Measurements from ENCODE around the gene SLC25A18.

SLC25A18 gene

DNA sequence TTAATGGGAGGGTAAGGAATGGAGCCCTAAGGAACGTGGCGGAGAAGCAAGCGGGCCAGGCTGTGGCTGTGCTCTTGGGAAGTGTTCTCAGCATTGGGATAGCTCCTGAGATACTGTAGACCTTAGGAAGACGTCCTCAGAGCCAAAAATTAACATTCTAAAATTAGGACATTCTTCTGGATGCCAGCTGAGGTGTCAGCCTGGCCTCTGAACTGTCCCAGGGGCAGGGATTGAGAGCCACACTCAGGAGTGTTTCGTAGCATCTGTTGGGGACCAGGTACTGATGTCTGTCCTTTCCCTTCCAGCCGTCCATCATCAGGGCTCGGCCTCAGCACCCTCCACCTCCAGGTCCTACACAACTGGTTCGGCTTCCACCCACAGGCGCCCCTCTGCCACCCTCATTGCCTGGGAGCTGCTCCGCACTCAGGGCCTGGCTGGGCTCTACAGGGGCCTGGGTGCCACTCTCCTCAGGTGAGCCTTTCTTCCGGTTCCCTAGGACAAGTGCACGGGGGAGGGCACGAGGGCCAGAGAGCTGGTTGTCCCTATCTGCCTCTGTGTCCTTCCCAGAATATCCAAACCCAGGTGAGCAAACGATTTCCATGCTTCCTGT is 23.6 kb downstream of the SLC25A18 start:
- Histone ChIP-seq H3K27me3 (ENCODE audit: control insufficient read depth in 3 of 3, insufficient read depth in 3 of 3, low read depth in 1 of 3, low read length in 3 of 3) (no peaks in the 10 kb centered on the region), H3K36me3 (replicated peaks in 1 of 2; ENCODE audit: control insufficient read depth in 2 of 2, insufficient read depth in 2 of 2, low read length in 2 of 2) (peaks cover 4 to 23% of the 10 kb centered on the region in 2 donors), H4K91ac (ENCODE audit: low read depth, low read length, poor library complexity) (no peak overlapping the region), H3K14ac (ENCODE audit: low read length) (no peak overlapping the region), H3K9ac (ENCODE audit: low read depth, low read length, poor library complexity) (peak overlapping the region; percentile 22), H2AFZ (ENCODE audit: low read length) (no peak overlapping the region), H3K79me1 (ENCODE audit: low read depth, low read length) (no peaks in the 10 kb centered on the region), H2BK120ac (ENCODE audit: low read depth, low read length) (no peak overlapping the region), H3K4ac (ENCODE audit: low read length) (no peak overlapping the region), H3K4me2 (ENCODE audit: insufficient read depth, low read length, poor library complexity, severe bottlenecking) (no peak overlapping the region), H3K4me3 (ENCODE audit: low read length in 2 of 2) (no peak overlapping the region), H2AK5ac (ENCODE audit: low read depth, low read length) (peak overlapping the region; percentile 29), H3K4me1 (ENCODE audit: control insufficient read depth in 2 of 2, insufficient read depth in 1 of 2, low read depth in 1 of 2, low read length in 2 of 2) (peaks cover 0 to 4% of the 10 kb centered on the region in 2 donors), H4K8ac (ENCODE audit: low read depth, low read length) (no peak overlapping the region), H3K23ac (ENCODE audit: low read depth, low read length, poor library complexity) (no peak overlapping the region), H2BK15ac (ENCODE audit: low read length) (no peak overlapping the region), H2BK12ac (ENCODE audit: low read length) (no peak overlapping the region), H3K18ac (ENCODE audit: low read length) (no peak overlapping the region), H3K9me3 (replicated peaks in 1 of 2; ENCODE audit: control insufficient read depth in 2 of 2, insufficient read depth in 1 of 2, low read depth in 1 of 2, low read length in 2 of 2) (peaks cover 0 to 1% of the 10 kb centered on the region in 2 donors), H3K27ac (replicated peaks; ENCODE audit: low read length) (no peak overlapping the region), H2BK5ac (ENCODE audit: low read length) (no peak overlapping the region)
- WGBS, 2 donors (ENCODE audit: extremely low coverage in 2 of 2, insufficient read length in 2 of 2, insufficient replicate concordance in 1 of 2), result no CpG with 5 or more reads among the region's 14 CpGs
- no peak for DNase-seq (ENCODE audit: low spot score)

DNA sequence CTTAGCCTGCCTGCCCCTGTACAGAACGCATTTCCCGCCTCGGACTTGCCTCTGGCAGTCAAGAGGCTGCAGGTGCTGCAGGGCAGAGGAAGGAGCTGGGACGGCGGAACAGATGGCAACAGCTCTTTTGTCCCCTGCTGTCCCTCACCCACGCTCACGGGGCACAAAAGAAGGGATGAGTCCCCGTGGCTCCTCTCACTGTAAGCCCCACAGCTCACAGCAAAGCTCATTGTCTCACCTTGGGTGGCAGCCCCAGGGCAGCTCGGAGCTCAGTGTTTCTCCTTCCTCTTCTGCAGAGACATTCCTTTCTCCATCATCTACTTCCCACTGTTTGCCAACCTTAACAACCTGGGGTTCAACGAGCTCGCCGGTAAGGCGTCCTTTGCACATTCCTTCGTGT is 24.3 kb downstream of the SLC25A18 start:
- Histone ChIP-seq H3K23ac (ENCODE audit: low read depth, low read length, poor library complexity) (peak overlapping the region; percentile 45), H2BK120ac (ENCODE audit: low read depth, low read length) (no peak overlapping the region), H4K8ac (ENCODE audit: low read depth, low read length) (no peak overlapping the region), H3K4me3 (ENCODE audit: low read length in 2 of 2) (no peak overlapping the region), H3K18ac (ENCODE audit: low read length) (peak overlapping the region; percentile 59), H2AK5ac (ENCODE audit: low read depth, low read length) (peak overlapping the region; percentile 36), H2AFZ (ENCODE audit: low read length) (no peak overlapping the region), H3K4me2 (ENCODE audit: insufficient read depth, low read length, poor library complexity, severe bottlenecking) (no peak overlapping the region), H3K27me3 (ENCODE audit: control insufficient read depth in 3 of 3, insufficient read depth in 3 of 3, low read depth in 1 of 3, low read length in 3 of 3) (no peaks in the 10 kb centered on the region), H4K91ac (ENCODE audit: low read depth, low read length, poor library complexity) (no peak overlapping the region), H3K27ac (replicated peaks; ENCODE audit: low read length) (no peak overlapping the region), H3K9me3 (replicated peaks in 1 of 2; ENCODE audit: control insufficient read depth in 2 of 2, insufficient read depth in 1 of 2, low read depth in 1 of 2, low read length in 2 of 2) (peaks cover 0 to 1% of the 10 kb centered on the region in 2 donors), H3K4ac (ENCODE audit: low read length) (no peak overlapping the region), H3K14ac (ENCODE audit: low read length) (peak overlapping the region; percentile 14), H2BK15ac (ENCODE audit: low read length) (no peak overlapping the region), H3K9ac (ENCODE audit: low read depth, low read length, poor library complexity) (no peak overlapping the region), H3K36me3 (replicated peaks in 1 of 2; ENCODE audit: control insufficient read depth in 2 of 2, insufficient read depth in 2 of 2, low read length in 2 of 2) (peaks cover 10 to 30% of the 10 kb centered on the region in 2 donors), H3K79me1 (ENCODE audit: low read depth, low read length) (no peaks in the 10 kb centered on the region), H3K4me1 (ENCODE audit: control insufficient read depth in 2 of 2, insufficient read depth in 1 of 2, low read depth in 1 of 2, low read length in 2 of 2) (peaks cover 0 to 4% of the 10 kb centered on the region in 2 donors), H2BK5ac (ENCODE audit: low read length) (no peak overlapping the region), H2BK12ac (ENCODE audit: low read length) (no peak overlapping the region)
- no peak for DNase-seq (ENCODE audit: low spot score)
- no CpG with 5 or more reads among the region's 14 CpGs for WGBS, 2 donors (ENCODE audit: extremely low coverage in 2 of 2, insufficient read length in 2 of 2, insufficient replicate concordance in 1 of 2)

DNA sequence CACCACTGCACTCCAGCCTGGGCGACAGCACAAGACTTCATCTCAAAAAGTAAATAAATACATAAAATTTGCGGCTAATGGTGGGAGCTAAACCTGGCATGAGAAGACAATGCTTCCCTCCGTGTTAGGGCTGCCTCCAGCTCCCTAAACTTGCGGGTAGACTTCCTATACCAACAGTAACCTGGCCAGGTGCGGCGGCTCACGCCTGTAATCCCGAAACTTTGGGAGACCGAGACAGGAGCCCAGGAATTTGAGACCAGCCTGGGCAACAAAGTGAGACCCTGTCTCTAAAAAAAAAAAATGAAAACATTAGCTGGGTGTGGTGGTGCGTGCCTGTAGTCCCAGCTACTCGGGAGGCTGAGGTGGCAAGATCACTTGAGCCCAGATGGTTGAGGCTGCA is 25.3 kb downstream of the SLC25A18 start:
- Histone ChIP-seq H3K36me3 (replicated peaks in 1 of 2; ENCODE audit: control insufficient read depth in 2 of 2, insufficient read depth in 2 of 2, low read length in 2 of 2) (peaks cover 12 to 39% of the 10 kb centered on the region in 2 donors), H2BK12ac (ENCODE audit: low read length) (no peak overlapping the region), H2BK15ac (ENCODE audit: low read length) (no peak overlapping the region), H2AFZ (ENCODE audit: low read length) (no peak overlapping the region), H3K14ac (ENCODE audit: low read length) (no peak overlapping the region), H3K4ac (ENCODE audit: low read length) (no peak overlapping the region), H3K9ac (ENCODE audit: low read depth, low read length, poor library complexity) (no peak overlapping the region), H3K4me2 (ENCODE audit: insufficient read depth, low read length, poor library complexity, severe bottlenecking) (no peak overlapping the region), H3K9me3 (replicated peaks in 1 of 2; ENCODE audit: control insufficient read depth in 2 of 2, insufficient read depth in 1 of 2, low read depth in 1 of 2, low read length in 2 of 2) (peaks cover 0 to 1% of the 10 kb centered on the region in 2 donors), H2BK120ac (ENCODE audit: low read depth, low read length) (no peak overlapping the region), H3K23ac (ENCODE audit: low read depth, low read length, poor library complexity) (no peak overlapping the region), H4K91ac (ENCODE audit: low read depth, low read length, poor library complexity) (no peak overlapping the region), H3K27me3 (ENCODE audit: control insufficient read depth in 3 of 3, insufficient read depth in 3 of 3, low read depth in 1 of 3, low read length in 3 of 3) (no peaks in the 10 kb centered on the region), H3K27ac (replicated peaks; ENCODE audit: low read length) (no peak overlapping the region), H2BK5ac (ENCODE audit: low read length) (no peak overlapping the region), H3K4me3 (ENCODE audit: low read length in 2 of 2) (no peak overlapping the region), H4K8ac (ENCODE audit: low read depth, low read length) (no peak overlapping the region), H3K18ac (ENCODE audit: low read length) (no peak overlapping the region), H2AK5ac (ENCODE audit: low read depth, low read length) (no peak overlapping the region), H3K4me1 (ENCODE audit: control insufficient read depth in 2 of 2, insufficient read depth in 1 of 2, low read depth in 1 of 2, low read length in 2 of 2) (peaks cover 0 to 4% of the 10 kb centered on the region in 2 donors), H3K79me1 (ENCODE audit: low read depth, low read length) (no peaks in the 10 kb centered on the region)
- no peak for DNase-seq (ENCODE audit: low spot score)
- WGBS, 2 donors (ENCODE audit: extremely low coverage in 2 of 2, insufficient read length in 2 of 2, insufficient replicate concordance in 1 of 2), result no CpG with 5 or more reads among the region's 11 CpGs

GRCh38 chr22:17589810-17590375 is 26.6 kb downstream of the SLC25A18 start:
- WGBS, 2 donors (ENCODE audit: extremely low coverage in 2 of 2, insufficient read length in 2 of 2, insufficient replicate concordance in 1 of 2), result no CpG with 5 or more reads among the region's 10 CpGs
- Histone ChIP-seq H2BK5ac (ENCODE audit: low read length) (no peak overlapping the region), H3K18ac (ENCODE audit: low read length) (no peak overlapping the region), H3K4me2 (ENCODE audit: insufficient read depth, low read length, poor library complexity, severe bottlenecking) (no peak overlapping the region), H4K8ac (ENCODE audit: low read depth, low read length) (no peak overlapping the region), H3K79me1 (ENCODE audit: low read depth, low read length) (peaks cover 2% of the 10 kb centered on the region), H3K23ac (ENCODE audit: low read depth, low read length, poor library complexity) (no peak overlapping the region), H2AK5ac (ENCODE audit: low read depth, low read length) (no peak overlapping the region), H2BK12ac (ENCODE audit: low read length) (no peak overlapping the region), H3K4ac (ENCODE audit: low read length) (no peak overlapping the region), H3K9ac (ENCODE audit: low read depth, low read length, poor library complexity) (no peak overlapping the region), H2BK120ac (ENCODE audit: low read depth, low read length) (no peak overlapping the region), H2BK15ac (ENCODE audit: low read length) (no peak overlapping the region), H3K4me3 (ENCODE audit: low read length in 2 of 2) (no peak overlapping the region), H4K91ac (ENCODE audit: low read depth, low read length, poor library complexity) (no peak overlapping the region), H2AFZ (ENCODE audit: low read length) (no peak overlapping the region), H3K36me3 (replicated peaks in 1 of 2; ENCODE audit: control insufficient read depth in 2 of 2, insufficient read depth in 2 of 2, low read length in 2 of 2) (peaks cover 17 to 52% of the 10 kb centered on the region in 2 donors), H3K27ac (replicated peaks; ENCODE audit: low read length) (no peak overlapping the region), H3K4me1 (ENCODE audit: control insufficient read depth in 2 of 2, insufficient read depth in 1 of 2, low read depth in 1 of 2, low read length in 2 of 2) (peaks cover 0 to 4% of the 10 kb centered on the region in 2 donors), H3K9me3 (replicated peaks in 1 of 2; ENCODE audit: control insufficient read depth in 2 of 2, insufficient read depth in 1 of 2, low read depth in 1 of 2, low read length in 2 of 2) (peaks cover 0 to 1% of the 10 kb centered on the region in 2 donors), H3K14ac (ENCODE audit: low read length) (no peak overlapping the region), H3K27me3 (ENCODE audit: control insufficient read depth in 3 of 3, insufficient read depth in 3 of 3, low read depth in 1 of 3, low read length in 3 of 3) (no peaks in the 10 kb centered on the region)
- DNase-seq (ENCODE audit: low spot score), result no peak
